ENCODE data around the gene DDX39B. TPM values are rescaled to one million over a fixed set of nuclear protein-coding genes. Genes with fewer than 3 reads are reported as not detected.

Gene DDX39B
- total RNA-seq, 1 donor from 2014 or later = 159 TPM

GRCh38 chr6:31577579-31577966, 35.8 kb upstream of the DDX39B start:
- intact Hi-C loops (cut with DNase I) = no loop called here
- ATAC-seq = no peak
- no peak for DNase-seq (ENCODE audit: missing footprints)

- intact Hi-C loops (cut with DNase I) = no loop called here
- ATAC-seq (no peak), DNase-seq (ENCODE audit: missing footprints) (no peak)
These were observed 35.2 kb upstream of the DDX39B start for GRCh38 chr6:31576897-31577578.

GRCh38 chr6:31575952-31576685, 34.3 kb upstream of the DDX39B start:
- intact Hi-C loops (cut with DNase I) = no loop called here
- DNase-seq (ENCODE audit: missing footprints) (no peak), ATAC-seq (no peak)

- intact Hi-C loops (cut with DNase I) = no loop called here
These were observed 33.6 kb upstream of the DDX39B start, which contains the start of gene TNF for GRCh38 chr6:31575335-31575901. Gene TNF, plus strand, starts transcription at chr6:31575565. Its CDS starts 177 bp downstream, at chr6:31575742.

GRCh38 chr6:31574106-31575061, 32.6 kb upstream of the DDX39B start:
- intact Hi-C loops (cut with DNase I) = no loop called here
- DNase-seq (ENCODE audit: missing footprints) (no peak), ATAC-seq (no peak)

More at GRCh38 chr6:31575335-31575901, 33.6 kb upstream of the DDX39B start, which contains the start of gene TNF:
- DNase-seq (ENCODE audit: missing footprints) (no peak), ATAC-seq (peak; percentile 32)

- ATAC-seq = no peak
- DNase-seq (ENCODE audit: missing footprints) = no peak
- intact Hi-C loops (cut with DNase I) = no loop called here
These were observed 31.7 kb upstream of the DDX39B start for GRCh38 chr6:31573239-31574105.

- intact Hi-C loops (cut with DNase I) = no loop called here
- no peak for DNase-seq (ENCODE audit: missing footprints)
- no peak for ATAC-seq
These were observed 30.5 kb upstream of the DDX39B start, which contains the start of gene LTA for GRCh38 chr6:31572041-31572911. Gene LTA, plus strand, starts transcription at chr6:31572289. Its CDS starts 454 bp downstream, at chr6:31572743.

- ATAC-seq (no peak), DNase-seq (ENCODE audit: missing footprints) (no peak)
- intact Hi-C loops (cut with DNase I) = no loop called here
These were observed 28.2 kb upstream of the DDX39B start for GRCh38 chr6:31569861-31570536.

- ATAC-seq = no peak
- intact Hi-C loops (cut with DNase I) = no loop called here
- DNase-seq (ENCODE audit: missing footprints) = no peak
These were observed 26.7 kb upstream of the DDX39B start for GRCh38 chr6:31568537-31568961.

GRCh38 chr6:31567531-31568370, 25.9 kb upstream of the DDX39B start:
- intact Hi-C loops (cut with DNase I) = no loop called here
- DNase-seq (ENCODE audit: missing footprints) = no peak
- no peak for ATAC-seq

- intact Hi-C loops (cut with DNase I) = loop anchor here (2.0 kb wide), 1 partner anchor 20 kb away; no protein-coding TSS in a partner anchor
- DNase-seq (ENCODE audit: missing footprints) (no peak), ATAC-seq (no peak)
These were observed 18.9 kb upstream of the DDX39B start for GRCh38 chr6:31560697-31561058.

GRCh38 chr6:31559958-31560696, 18.3 kb upstream of the DDX39B start:
- ATAC-seq (peak; percentile 74), DNase-seq (ENCODE audit: missing footprints) (no peak)
- intact Hi-C loops (cut with DNase I) = loop anchor here (2.0 kb wide), 1 partner anchor 21 kb away; no protein-coding TSS in a partner anchor

- intact Hi-C loops (cut with DNase I) = no loop called here
- ATAC-seq = no peak
- DNase-seq (ENCODE audit: missing footprints) = no peak
These were observed 17.8 kb upstream of the DDX39B start for GRCh38 chr6:31559606-31559957.

- no peak for DNase-seq (ENCODE audit: missing footprints)
- peak; percentile 54 for ATAC-seq
- intact Hi-C loops (cut with DNase I) = no loop called here
These were observed 17.1 kb upstream of the DDX39B start for GRCh38 chr6:31558631-31559500.
